GM12878 (cell line): Measurements from ENCODE around the gene ARHGEF1. TPM values are rescaled to one million over a fixed set of nuclear protein-coding genes. Genes with fewer than 3 reads are reported as not detected.
A peak's percentile ranks its signal among the peaks of the same experiment; 100 is the strongest.

ENCODE experiments used
- ATF7 ChIP-seq: fragments of 450-650 bp; IDR thresholded peaks from 2 replicates; pipeline ENCODE4 v1.6.1; 2016; ENCODE audit warnings: low read depth, mild to moderate bottlenecking
- CHD2 ChIP-seq: IDR thresholded peaks from 2 replicates; pipeline ENCODE4 v1.6.1; 2011; ENCODE audit warnings: low read depth, low read length, improper control_type of control experiment, borderline replicate concordance
- HDGF ChIP-seq: fragments of 450-650 bp; IDR thresholded peaks from 2 replicates; pipeline ENCODE4 v1.6.1; 2016; ENCODE audit warnings: antibody characterized with exemption
- IRF4 ChIP-seq: IDR thresholded peaks from 2 replicates; pipeline ENCODE4 v1.6.1; 2011; ENCODE audit warnings: low read depth, low read length
- IRF5 ChIP-seq: fragments of 450-650 bp; IDR thresholded peaks from 2 replicates; pipeline ENCODE4 v1.6.1; 2017; ENCODE audit warnings: borderline replicate concordance
- KAT2A ChIP-seq: conservative IDR thresholded peaks from 2 replicates; pipeline ENCODE4 v1.6.1; 2011; ENCODE audit warnings: low read depth, low read length; ENCODE audit not compliant: control insufficient read depth
- SMC3 ChIP-seq: IDR thresholded peaks from 2 replicates; pipeline ENCODE4 v1.6.1; 2011; ENCODE audit warnings: low read length, improper control_type of control experiment, borderline replicate concordance
- SUPT20H ChIP-seq: IDR thresholded peaks from 2 replicates; pipeline ENCODE4 v1.6.1; 2011; ENCODE audit warnings: low read depth, mild to moderate bottlenecking, low read length, moderate library complexity, borderline replicate concordance; ENCODE audit not compliant: control insufficient read depth
- polyA plus RNA-seq, 11 experiments: library from polyadenylated mRNA; depleted of rRNA in 4 of 11; unstranded in 6 of 11; stranded (reverse) in 5 of 11; fragments of >200 nt; fragmentation: Nextera tagmentation in 4 of 11; fragmentation: Illumina TruSeq in 1 of 11; extraction: Ambion mirVana in 4 of 11; extraction: Trizol in 1 of 11; gene quantifications; 1 replicate in 1 of 11; 2 replicates in 10 of 11; pipeline versions ENCODE4 v1.2.1 to v1.2.3, GENCODE V29; 2011 to 2016; ENCODE audit warnings: inconsistent platforms in 2 of 11, missing spikeins in 2 of 11, low read depth in 1 of 11
- total RNA-seq, 4 experiments: library from RNA; depleted of rRNA in 3 of 4; stranded (reverse); fragments of >200 nt in 3 of 4; fragmentation: Illumina TruSeq in 1 of 4; extraction: Trizol in 1 of 4; gene quantifications; 2 replicates each; pipeline versions ENCODE4 v1.2.1 to v1.2.3, GENCODE V29; 2013 to 2021
- TF ChIP-seq, protein P1 (sequence below): fragments of 450-650 bp; IDR thresholded peaks from 2 replicates; pipeline ENCODE4 v1.6.1; 2017; ENCODE audit warnings: mild to moderate bottlenecking, low read depth, inconsistent platforms; ENCODE audit not compliant: poor library complexity, severe bottlenecking
- TF ChIP-seq, protein P2 (sequence below): fragments of 150-350 bp; IDR thresholded peaks from 2 replicates; pipeline ENCODE4 v1.6.1; 2014; ENCODE audit warnings: mild to moderate bottlenecking, low read depth, low read length

Gene ARHGEF1
- total and polyA plus RNA-seq, 10 of the 15 experiments (the other 5 are each of a cell fraction or from before 2014, with no cell fraction given): 1.2 to 207 (median 53.9) TPM

DNA sequence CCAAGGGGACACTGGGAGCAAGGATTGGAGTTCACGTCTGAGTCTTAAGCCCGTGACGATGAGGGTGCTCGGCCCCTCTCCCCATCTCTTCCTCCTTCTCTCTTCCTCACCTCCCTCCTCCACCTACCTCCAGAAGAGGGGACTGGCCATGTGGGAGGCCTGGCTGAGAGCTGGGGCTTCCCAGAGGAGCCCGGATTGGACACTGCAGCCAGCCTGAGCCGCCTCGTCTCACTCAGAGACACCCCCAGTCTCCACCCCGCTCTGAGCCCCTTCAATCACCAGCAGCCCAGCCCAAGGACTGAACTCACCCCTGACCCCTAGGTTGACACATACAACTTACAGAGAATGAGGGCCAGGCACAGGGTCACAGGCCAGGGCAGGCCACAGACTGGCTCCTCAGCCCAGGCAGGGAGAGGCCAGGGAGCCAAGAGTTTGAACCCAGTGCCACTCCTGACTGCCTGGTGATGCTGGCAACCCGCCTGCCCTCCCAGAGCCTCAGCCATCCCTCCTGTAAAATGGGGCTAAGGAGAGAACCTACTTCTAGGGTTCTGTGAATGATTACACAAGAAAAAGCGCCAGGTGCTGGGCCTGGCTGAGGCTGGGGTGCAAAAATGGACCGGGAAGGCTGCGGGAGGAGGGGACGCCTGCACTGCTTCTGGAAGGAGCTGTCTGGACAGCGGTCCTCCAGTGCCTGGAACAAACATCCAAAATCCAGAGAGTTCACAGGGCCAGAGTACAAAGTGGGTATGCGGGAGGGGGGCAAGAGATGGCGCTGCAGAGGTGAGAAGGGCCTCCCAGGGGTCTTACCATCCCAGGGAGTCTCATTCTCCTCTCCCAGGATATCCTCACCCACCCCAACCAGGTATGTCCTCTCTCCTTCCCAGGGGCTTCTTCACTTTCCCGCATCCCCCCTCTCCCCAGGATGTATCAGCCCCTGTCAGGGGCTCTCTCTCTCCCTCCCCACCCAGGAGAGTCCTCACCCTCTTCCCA lies 4.8 kb upstream of the ARHGEF1 start (continued):
- TF ChIP-seq IRF5 (no peak), SUPT20H (no peak), IRF4 (no peak), HDGF (0 out of 2 replicates have a peak, but pooled peaks have one; percentile 50), CHD2 (no peak), KAT2A (no peak), ATF7 (no peak), SMC3 (no peak)
- TF ChIP-seq, protein P1, sequence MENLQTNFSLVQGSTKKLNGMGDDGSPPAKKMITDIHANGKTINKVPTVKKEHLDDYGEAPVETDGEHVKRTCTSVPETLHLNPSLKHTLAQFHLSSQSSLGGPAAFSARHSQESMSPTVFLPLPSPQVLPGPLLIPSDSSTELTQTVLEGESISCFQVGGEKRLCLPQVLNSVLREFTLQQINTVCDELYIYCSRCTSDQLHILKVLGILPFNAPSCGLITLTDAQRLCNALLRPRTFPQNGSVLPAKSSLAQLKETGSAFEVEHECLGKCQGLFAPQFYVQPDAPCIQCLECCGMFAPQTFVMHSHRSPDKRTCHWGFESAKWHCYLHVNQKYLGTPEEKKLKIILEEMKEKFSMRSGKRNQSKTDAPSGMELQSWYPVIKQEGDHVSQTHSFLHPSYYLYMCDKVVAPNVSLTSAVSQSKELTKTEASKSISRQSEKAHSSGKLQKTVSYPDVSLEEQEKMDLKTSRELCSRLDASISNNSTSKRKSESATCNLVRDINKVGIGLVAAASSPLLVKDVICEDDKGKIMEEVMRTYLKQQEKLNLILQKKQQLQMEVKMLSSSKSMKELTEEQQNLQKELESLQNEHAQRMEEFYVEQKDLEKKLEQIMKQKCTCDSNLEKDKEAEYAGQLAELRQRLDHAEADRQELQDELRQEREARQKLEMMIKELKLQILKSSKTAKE: no peak
- TF ChIP-seq, protein P2, sequence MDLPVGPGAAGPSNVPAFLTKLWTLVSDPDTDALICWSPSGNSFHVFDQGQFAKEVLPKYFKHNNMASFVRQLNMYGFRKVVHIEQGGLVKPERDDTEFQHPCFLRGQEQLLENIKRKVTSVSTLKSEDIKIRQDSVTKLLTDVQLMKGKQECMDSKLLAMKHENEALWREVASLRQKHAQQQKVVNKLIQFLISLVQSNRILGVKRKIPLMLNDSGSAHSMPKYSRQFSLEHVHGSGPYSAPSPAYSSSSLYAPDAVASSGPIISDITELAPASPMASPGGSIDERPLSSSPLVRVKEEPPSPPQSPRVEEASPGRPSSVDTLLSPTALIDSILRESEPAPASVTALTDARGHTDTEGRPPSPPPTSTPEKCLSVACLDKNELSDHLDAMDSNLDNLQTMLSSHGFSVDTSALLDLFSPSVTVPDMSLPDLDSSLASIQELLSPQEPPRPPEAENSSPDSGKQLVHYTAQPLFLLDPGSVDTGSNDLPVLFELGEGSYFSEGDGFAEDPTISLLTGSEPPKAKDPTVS: no peak
